ENCODE measurements around the gene PHF19.
A peak's percentile ranks its signal among the peaks of the same experiment; 100 is the strongest.

Gene PHF19

DNA sequence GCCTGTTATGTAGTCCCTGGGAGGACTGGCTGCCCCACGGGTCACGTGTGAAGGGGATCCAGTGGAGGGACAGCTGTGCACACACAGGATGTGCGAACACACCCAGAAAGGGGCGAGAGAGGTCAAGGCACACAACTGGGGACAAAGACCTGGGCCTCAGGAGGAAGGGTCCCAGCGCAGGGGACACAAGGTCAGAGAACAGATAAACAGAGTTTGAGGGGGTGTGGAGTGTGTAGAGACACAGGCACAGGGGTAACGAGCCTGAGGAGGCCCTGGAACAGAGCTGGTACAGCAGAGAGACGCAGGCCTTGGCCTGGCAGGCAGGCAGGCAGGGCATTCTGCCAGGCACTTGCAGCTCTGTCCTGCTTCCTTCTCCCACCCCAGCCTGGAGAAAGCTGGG, 19.5 kb downstream of the PHF19 start:
- Histone ChIP-seq H3K36me3 (ENCODE audit: insufficient read depth, low read length) (peaks cover 50% of the 10 kb centered on the region), H3K9me3 (ENCODE audit: low read length) (no peaks in the 10 kb centered on the region), H3K27me3 (ENCODE audit: insufficient read depth, low read length) (no peaks in the 10 kb centered on the region), H2AFZ (ENCODE audit: low read depth, low read length) (no peak overlapping the region), H3K4me3 (ENCODE audit: low read length) (no peak overlapping the region), H3K4me1 (ENCODE audit: insufficient read depth, low read length) (peaks cover 9% of the 10 kb centered on the region)

GRCh38 chr9:120856700-120857099, 20.3 kb downstream of the PHF19 start:
- H3K27me3 ChIP-seq (ENCODE audit: insufficient read depth, low read length): no peaks in the 10 kb centered on the region
- no peak overlapping the region for H2AFZ ChIP-seq (ENCODE audit: low read depth, low read length)
- H3K4me3 ChIP-seq (ENCODE audit: low read length): no peak overlapping the region
- H3K9me3 ChIP-seq (ENCODE audit: low read length): no peaks in the 10 kb centered on the region
- H3K36me3 ChIP-seq (ENCODE audit: insufficient read depth, low read length): peaks cover 42% of the 10 kb centered on the region
- peaks cover 16% of the 10 kb centered on the region for H3K4me1 ChIP-seq (ENCODE audit: insufficient read depth, low read length)

DNA sequence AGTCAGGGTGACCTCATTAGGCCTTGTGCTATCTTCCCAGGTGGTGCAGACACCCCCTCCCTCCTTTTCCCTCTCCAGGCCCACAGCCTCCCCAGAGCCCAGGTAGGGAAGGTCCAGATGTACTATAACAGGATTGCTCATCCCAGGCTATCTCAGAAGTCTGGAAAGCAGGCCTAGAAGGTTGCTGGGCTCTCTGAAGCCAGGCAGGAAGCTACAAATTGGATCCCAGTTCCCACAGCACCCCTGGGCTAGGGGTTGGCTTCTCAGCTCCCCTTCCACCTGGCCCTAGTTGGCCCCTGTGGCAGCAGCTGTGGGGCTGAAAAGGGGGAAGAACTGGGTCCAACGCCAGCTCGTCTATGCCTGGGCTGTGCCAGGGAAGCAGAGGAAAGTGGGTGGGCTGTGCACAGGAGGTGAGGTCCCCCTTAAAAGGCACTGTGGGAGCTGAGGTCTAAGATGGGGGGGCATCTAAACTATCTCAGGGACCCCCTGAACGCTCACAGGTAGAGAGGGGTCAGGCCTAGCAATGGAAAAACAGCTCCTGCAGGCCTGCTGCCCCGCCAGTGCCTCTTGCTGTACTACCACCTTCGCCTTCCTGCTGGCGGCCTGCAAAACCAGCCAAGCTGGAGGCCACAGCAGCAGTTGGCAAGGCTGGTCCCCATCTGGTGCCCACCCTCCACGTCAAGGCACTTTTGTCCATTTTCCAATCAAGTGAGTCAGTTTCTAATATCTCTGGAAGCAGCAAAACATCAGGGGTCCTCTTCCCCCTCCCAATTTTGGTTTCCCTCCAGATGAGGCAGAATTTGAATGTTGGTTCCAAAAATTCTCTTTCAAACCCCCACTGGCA, 20.9 kb downstream of the PHF19 start:
- Histone ChIP-seq H3K27me3 (ENCODE audit: insufficient read depth, low read length) (no peaks in the 10 kb centered on the region), H2AFZ (ENCODE audit: low read depth, low read length) (no peak overlapping the region), H3K36me3 (ENCODE audit: insufficient read depth, low read length) (peaks cover 35% of the 10 kb centered on the region), H3K4me3 (ENCODE audit: low read length) (no peak overlapping the region), H3K4me1 (ENCODE audit: insufficient read depth, low read length) (peaks cover 22% of the 10 kb centered on the region), H3K9me3 (ENCODE audit: low read length) (no peaks in the 10 kb centered on the region)

GRCh38 chr9:120854596-120855327, 22.2 kb downstream of the PHF19 start:
- Histone ChIP-seq H3K27me3 (ENCODE audit: insufficient read depth, low read length) (no peaks in the 10 kb centered on the region), H3K4me1 (ENCODE audit: insufficient read depth, low read length) (peaks cover 22% of the 10 kb centered on the region), H3K36me3 (ENCODE audit: insufficient read depth, low read length) (peaks cover 23% of the 10 kb centered on the region), H3K9me3 (ENCODE audit: low read length) (no peaks in the 10 kb centered on the region), H2AFZ (ENCODE audit: low read depth, low read length) (no peak overlapping the region), H3K4me3 (ENCODE audit: low read length) (no peak overlapping the region)

GRCh38 chr9:120853198-120853597, 23.8 kb downstream of the PHF19 start:
- no peak overlapping the region for H3K4me3 ChIP-seq (ENCODE audit: low read length)
- H3K27me3 ChIP-seq (ENCODE audit: insufficient read depth, low read length): no peaks in the 10 kb centered on the region
- peaks cover 10% of the 10 kb centered on the region for H3K36me3 ChIP-seq (ENCODE audit: insufficient read depth, low read length)
- no peaks in the 10 kb centered on the region for H3K9me3 ChIP-seq (ENCODE audit: low read length)
- peaks cover 22% of the 10 kb centered on the region for H3K4me1 ChIP-seq (ENCODE audit: insufficient read depth, low read length)
- H2AFZ ChIP-seq (ENCODE audit: low read depth, low read length): no peak overlapping the region

- peaks cover 3% of the 10 kb centered on the region for H3K36me3 ChIP-seq (ENCODE audit: insufficient read depth, low read length)
- no peak overlapping the region for H3K4me3 ChIP-seq (ENCODE audit: low read length)
- H3K4me1 ChIP-seq (ENCODE audit: insufficient read depth, low read length): peaks cover 22% of the 10 kb centered on the region
- no peaks in the 10 kb centered on the region for H3K9me3 ChIP-seq (ENCODE audit: low read length)
- H3K27me3 ChIP-seq (ENCODE audit: insufficient read depth, low read length): no peaks in the 10 kb centered on the region
- peak overlapping the region; percentile 63 for H2AFZ ChIP-seq (ENCODE audit: low read depth, low read length)
Observed at GRCh38 chr9:120852240-120853010, 24.6 kb downstream of the PHF19 start.

GRCh38 chr9:120851449-120851848, 25.5 kb downstream of the PHF19 start:
- Histone ChIP-seq H3K4me1 (ENCODE audit: insufficient read depth, low read length) (peaks cover 25% of the 10 kb centered on the region), H3K27me3 (ENCODE audit: insufficient read depth, low read length) (no peaks in the 10 kb centered on the region), H3K36me3 (ENCODE audit: insufficient read depth, low read length) (no peaks in the 10 kb centered on the region), H3K9me3 (ENCODE audit: low read length) (no peaks in the 10 kb centered on the region), H2AFZ (ENCODE audit: low read depth, low read length) (no peak overlapping the region), H3K4me3 (ENCODE audit: low read length) (no peak overlapping the region)

GRCh38 chr9:120850315-120850714, 26.7 kb downstream of the PHF19 start:
- H3K27me3 ChIP-seq (ENCODE audit: insufficient read depth, low read length): no peaks in the 10 kb centered on the region
- H3K36me3 ChIP-seq (ENCODE audit: insufficient read depth, low read length): no peaks in the 10 kb centered on the region
- peaks cover 25% of the 10 kb centered on the region for H3K4me1 ChIP-seq (ENCODE audit: insufficient read depth, low read length)
- H2AFZ ChIP-seq (ENCODE audit: low read depth, low read length): no peak overlapping the region
- H3K4me3 ChIP-seq (ENCODE audit: low read length): no peak overlapping the region
- H3K9me3 ChIP-seq (ENCODE audit: low read length): no peaks in the 10 kb centered on the region

- H2AFZ ChIP-seq (ENCODE audit: low read depth, low read length): no peak overlapping the region
- no peaks in the 10 kb centered on the region for H3K36me3 ChIP-seq (ENCODE audit: insufficient read depth, low read length)
- peaks cover 6% of the 10 kb centered on the region for H3K9me3 ChIP-seq (ENCODE audit: low read length)
- no peaks in the 10 kb centered on the region for H3K27me3 ChIP-seq (ENCODE audit: insufficient read depth, low read length)
- no peak overlapping the region for H3K4me3 ChIP-seq (ENCODE audit: low read length)
- H3K4me1 ChIP-seq (ENCODE audit: insufficient read depth, low read length): peaks cover 11% of the 10 kb centered on the region
Observed at GRCh38 chr9:120846906-120847305, 30.1 kb downstream of the PHF19 start.

- Histone ChIP-seq H3K4me3 (ENCODE audit: low read length) (no peak overlapping the region), H3K36me3 (ENCODE audit: insufficient read depth, low read length) (no peaks in the 10 kb centered on the region), H3K9me3 (ENCODE audit: low read length) (peaks cover 10% of the 10 kb centered on the region), H3K27me3 (ENCODE audit: insufficient read depth, low read length) (no peaks in the 10 kb centered on the region), H2AFZ (ENCODE audit: low read depth, low read length) (no peak overlapping the region), H3K4me1 (ENCODE audit: insufficient read depth, low read length) (peaks cover 5% of the 10 kb centered on the region)
Observed at GRCh38 chr9:120846251-120846889, 30.6 kb downstream of the PHF19 start.

- H3K9me3 ChIP-seq (ENCODE audit: low read length): peaks cover 11% of the 10 kb centered on the region
- no peak overlapping the region for H2AFZ ChIP-seq (ENCODE audit: low read depth, low read length)
- no peaks in the 10 kb centered on the region for H3K36me3 ChIP-seq (ENCODE audit: insufficient read depth, low read length)
- H3K4me1 ChIP-seq (ENCODE audit: insufficient read depth, low read length): peaks cover 3% of the 10 kb centered on the region
- H3K27me3 ChIP-seq (ENCODE audit: insufficient read depth, low read length): no peaks in the 10 kb centered on the region
- no peak overlapping the region for H3K4me3 ChIP-seq (ENCODE audit: low read length)
Observed at GRCh38 chr9:120845255-120845654, 31.7 kb downstream of the PHF19 start.

DNA sequence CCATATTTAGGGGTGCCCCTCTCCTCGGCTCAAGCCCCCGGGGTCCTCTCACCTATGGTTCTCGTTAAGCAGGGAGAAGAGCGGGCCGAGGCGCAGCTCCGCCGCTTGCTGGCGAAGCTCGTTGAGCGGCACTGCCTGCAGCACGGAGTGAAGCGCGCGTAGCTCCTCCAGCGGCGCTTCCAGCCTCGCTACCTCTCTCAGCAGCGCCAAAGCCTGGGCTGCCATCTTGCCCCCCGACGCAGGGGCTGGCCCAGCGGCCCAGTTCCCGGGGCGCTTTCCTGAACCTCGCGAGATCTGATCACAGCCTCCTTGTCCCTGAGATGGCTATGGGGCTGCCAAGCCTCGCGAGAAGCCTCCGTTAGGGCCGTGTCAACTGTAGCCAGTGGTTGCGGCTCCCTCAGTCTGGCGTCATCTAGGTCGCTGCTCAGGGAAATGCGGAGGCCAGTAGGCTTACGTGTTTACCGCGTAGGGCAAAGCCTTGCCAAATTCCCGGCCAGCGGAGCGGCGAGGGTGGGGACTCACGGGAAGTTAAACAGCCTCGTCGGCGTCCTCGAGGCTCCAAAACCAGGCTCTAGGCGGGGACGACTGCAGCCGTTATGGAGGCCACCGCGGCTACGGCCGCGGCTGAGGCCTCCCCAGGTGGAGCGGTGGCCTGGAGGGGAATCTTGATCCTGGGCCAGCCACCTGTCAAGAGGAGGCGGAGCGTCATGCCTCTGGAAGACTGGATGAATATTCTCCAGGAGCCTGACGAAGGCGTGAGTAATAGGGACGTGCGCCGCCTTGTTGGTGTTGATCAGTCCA, 34.1 kb downstream of the PHF19 start, which contains the start of gene PSMD5:
TSS of gene PSMD5 (minus strand) at position 238 of the 801 bp plus-strand sequence. CDS start at position 225, 13 bp downstream.
- Histone ChIP-seq H3K4me3 (ENCODE audit: low read length) (no peak within 1 kb of the TSS), H3K27me3 (ENCODE audit: insufficient read depth, low read length) (no peaks in the 10 kb centered on the region), H3K36me3 (ENCODE audit: insufficient read depth, low read length) (no peaks in the 10 kb centered on the region), H2AFZ (ENCODE audit: low read depth, low read length) (no peak within 1 kb of the TSS), H3K4me1 (ENCODE audit: insufficient read depth, low read length) (peaks cover 9% of the 10 kb centered on the region), H3K9me3 (ENCODE audit: low read length) (peaks cover 11% of the 10 kb centered on the region)

Data from neuron (in vitro differentiated cells).